ENCODE data around the gene MYD88. TPM values are rescaled to one million over a fixed set of nuclear protein-coding genes. Genes with fewer than 3 reads are reported as not detected.

The MYD88 gene
- total RNA-seq, 1 donor from 2014 or later = 31.1 TPM

GRCh38 chr3:38126121-38126892 lies 12.2 kb upstream of the MYD88 start:
- TF ChIP-seq CTCF (conservative IDR thresholded peaks at IDR 0.05) = no peak
- peaks cover 24% of the 10 kb centered on the region for H3K36me3 Mint-ChIP-seq
- H3K9me3 Mint-ChIP-seq = no peaks in the 10 kb centered on the region
- H3K4me1 Mint-ChIP-seq (ENCODE audit: unreplicated experiment) = no peaks in the 10 kb centered on the region
- peak; percentile 55 for DNase-seq (ENCODE audit: extremely low spot score, unreplicated experiment)
- H3K27ac Mint-ChIP-seq = no peak overlapping the region
- H3K4me3 Mint-ChIP-seq = no peak overlapping the region
- no peaks in the 10 kb centered on the region for H3K27me3 Mint-ChIP-seq

GRCh38 chr3:38127611-38128302 lies 10.7 kb upstream of the MYD88 start:
- no peaks in the 10 kb centered on the region for H3K9me3 Mint-ChIP-seq
- TF ChIP-seq CTCF (conservative IDR thresholded peaks at IDR 0.05) = no peak
- DNase-seq (ENCODE audit: extremely low spot score, unreplicated experiment) = no peak
- no peaks in the 10 kb centered on the region for H3K4me1 Mint-ChIP-seq (ENCODE audit: unreplicated experiment)
- no peak overlapping the region for H3K27ac Mint-ChIP-seq
- no peaks in the 10 kb centered on the region for H3K27me3 Mint-ChIP-seq
- peaks cover 27% of the 10 kb centered on the region for H3K36me3 Mint-ChIP-seq
- no peak overlapping the region for H3K4me3 Mint-ChIP-seq

GRCh38 chr3:38128303-38128655 lies 10.2 kb upstream of the MYD88 start:
- TF ChIP-seq CTCF (conservative IDR thresholded peaks at IDR 0.05) = no peak
- DNase-seq (ENCODE audit: extremely low spot score, unreplicated experiment) = no peak
- Mint-ChIP-seq H3K4me3 (no peak overlapping the region), H3K27me3 (no peaks in the 10 kb centered on the region), H3K36me3 (peaks cover 27% of the 10 kb centered on the region), H3K4me1 (ENCODE audit: unreplicated experiment) (peaks cover 5% of the 10 kb centered on the region), H3K9me3 (no peaks in the 10 kb centered on the region), H3K27ac (no peak overlapping the region)

GRCh38 chr3:38129058-38129457 lies 9.4 kb upstream of the MYD88 start:
- no peak overlapping the region for H3K27ac Mint-ChIP-seq
- H3K9me3 Mint-ChIP-seq = no peaks in the 10 kb centered on the region
- no peaks in the 10 kb centered on the region for H3K27me3 Mint-ChIP-seq
- no peak overlapping the region for H3K4me3 Mint-ChIP-seq
- TF ChIP-seq CTCF (conservative IDR thresholded peaks at IDR 0.05) = no peak
- peaks cover 10% of the 10 kb centered on the region for H3K4me1 Mint-ChIP-seq (ENCODE audit: unreplicated experiment)
- H3K36me3 Mint-ChIP-seq = peaks cover 30% of the 10 kb centered on the region
- DNase-seq (ENCODE audit: extremely low spot score, unreplicated experiment) = peak; percentile 27

GRCh38 chr3:38130631-38131065 lies 7.8 kb upstream of the MYD88 start:
- Mint-ChIP-seq H3K36me3 (peaks cover 28% of the 10 kb centered on the region), H3K27me3 (no peaks in the 10 kb centered on the region), H3K27ac (peak overlapping the region; percentile 35), H3K9me3 (no peaks in the 10 kb centered on the region), H3K4me3 (no peak overlapping the region), H3K4me1 (ENCODE audit: unreplicated experiment) (peaks cover 22% of the 10 kb centered on the region)
- no peak for TF ChIP-seq CTCF (conservative IDR thresholded peaks at IDR 0.05)
- DNase-seq (ENCODE audit: extremely low spot score, unreplicated experiment) = no peak

Measured in type B pancreatic cell (in vitro differentiated cells).